PFSK-1 (cell line): ENCODE data around the gene IFRD1.

ENCODE experiments used
- SIN3A ChIP-seq: IDR thresholded peaks from 2 replicates; pipeline ENCODE4 v1.6.1; 2012; ENCODE audit warnings: mild to moderate bottlenecking, low read length, moderate library complexity, borderline replicate concordance; ENCODE audit not compliant: insufficient read depth
- TAF1 ChIP-seq: IDR thresholded peaks from 2 replicates; pipeline ENCODE4 v1.6.1; 2012; ENCODE audit warnings: low read length, control low read depth, borderline replicate concordance; ENCODE audit not compliant: insufficient read depth

GRCh38 chr7:112428715-112429114, 21.5 kb upstream of the IFRD1 start:
- TF ChIP-seq SIN3A (no peak), TAF1 (no peak)
